ENCODE measurements around the gene MYRFL. TPM values are rescaled to one million over a fixed set of nuclear protein-coding genes. Genes with fewer than 3 reads are reported as not detected.
"Not testable (repeated sequence)": the region's sequence is repeated elsewhere in the genome, so short reads cannot be mapped to it uniquely, and the experiment has no call there.

Gene MYRFL
- not detected for total RNA-seq

- ChIA-PET CTCF (no interaction called here), POLR2A (no interaction called here)
Measured at GRCh38 chr12:69824966-69825560, at the start of gene MYRFL. Gene MYRFL, plus strand, starts transcription at chr12:69825227. Its CDS starts 291 bp downstream, at chr12:69825518.

- POLR2A ChIA-PET: interaction anchor here (0.6 kb wide), 1 partner anchor 38 kb away, joined by 3 read pairs; no protein-coding TSS in a partner anchor
- CTCF ChIA-PET: no interaction called here
Measured at GRCh38 chr12:69779928-69780327, 45.1 kb upstream of the MYRFL start.

GRCh38 chr12:69783365-69783764 is 41.7 kb upstream of the MYRFL start:
- ChIA-PET CTCF (interaction anchor here (0.6 kb wide), 1 partner anchor 28 kb away, joined by 3 read pairs; no protein-coding TSS in a partner anchor), POLR2A (no interaction called here)

- CTCF ChIA-PET: no interaction called here
- POLR2A ChIA-PET: no interaction called here
Measured at GRCh38 chr12:69789351-69789750, 35.7 kb upstream of the MYRFL start.

- POLR2A ChIA-PET: no interaction called here
- CTCF ChIA-PET: no interaction called here
Measured at GRCh38 chr12:69792533-69792932, 32.5 kb upstream of the MYRFL start.

GRCh38 chr12:69807101-69807897 is 17.7 kb upstream of the MYRFL start:
- POLR2A ChIA-PET, CTCF ChIA-PET: not testable (repeated sequence)

GRCh38 chr12:69810870-69811498 is 14.0 kb upstream of the MYRFL start:
- POLR2A ChIA-PET: no interaction called here
- CTCF ChIA-PET: no interaction called here

GRCh38 chr12:69816082-69816481 is 8.9 kb upstream of the MYRFL start:
- POLR2A ChIA-PET: no interaction called here
- CTCF ChIA-PET: no interaction called here

- CTCF ChIA-PET: no interaction called here
- POLR2A ChIA-PET: no interaction called here
Measured at GRCh38 chr12:69821032-69821455, 4.0 kb upstream of the MYRFL start.

GRCh38 chr12:69821456-69822159 is 3.4 kb upstream of the MYRFL start:
- POLR2A ChIA-PET: no interaction called here
- CTCF ChIA-PET: no interaction called here

- CTCF ChIA-PET: no interaction called here
- POLR2A ChIA-PET: no interaction called here
Measured at GRCh38 chr12:69822201-69822860, 2.7 kb upstream of the MYRFL start.

- ChIA-PET POLR2A (no interaction called here), CTCF (no interaction called here)
Measured at GRCh38 chr12:69824028-69824427, 999 bp upstream of the MYRFL start.

GRCh38 chr12:69828897-69829296 is 3.9 kb downstream of the MYRFL start:
- ChIA-PET POLR2A (no interaction called here), CTCF (no interaction called here)

GRCh38 chr12:69833696-69834095 is 8.7 kb downstream of the MYRFL start:
- CTCF ChIA-PET: no interaction called here
- POLR2A ChIA-PET: interaction anchor here (0.6 kb wide), 1 partner anchor 61 kb away, joined by 7 read pairs; no protein-coding TSS in a partner anchor

GRCh38 chr12:69834147-69834546 is 9.1 kb downstream of the MYRFL start:
- POLR2A ChIA-PET: interaction anchor here (0.6 kb wide), 1 partner anchor 61 kb away, joined by 7 read pairs; no protein-coding TSS in a partner anchor
- CTCF ChIA-PET: no interaction called here

GRCh38 chr12:69834576-69834975 is 9.5 kb downstream of the MYRFL start:
- ChIA-PET POLR2A (no interaction called here), CTCF (no interaction called here)

- CTCF ChIA-PET: no interaction called here
- POLR2A ChIA-PET: no interaction called here
Measured at GRCh38 chr12:69835081-69835480, 10.1 kb downstream of the MYRFL start.

GRCh38 chr12:69836015-69836414 is 11.0 kb downstream of the MYRFL start:
- POLR2A ChIA-PET: no interaction called here

GRCh38 chr12:69837191-69837590 is 12.2 kb downstream of the MYRFL start:
- CTCF ChIA-PET: no interaction called here
- POLR2A ChIA-PET: no interaction called here

More at GRCh38 chr12:69836015-69836414, 11.0 kb downstream of the MYRFL start:
- CTCF ChIA-PET: no interaction called here

All from activated CD8-positive, alpha-beta memory T cell treated with anti-CD3 and anti-CD28 coated beads for 36 hours (primary cell).